ENCODE data around the gene NUFIP1. TPM values are rescaled to one million over a fixed set of nuclear protein-coding genes. Genes with fewer than 3 reads are reported as not detected.

The NUFIP1 gene
- total and polyA plus RNA-seq, 2 donors (not counting 3 experiments of a cell fraction or from before 2014, with no cell fraction given), result 1.4 to 6.9 TPM

DNA sequence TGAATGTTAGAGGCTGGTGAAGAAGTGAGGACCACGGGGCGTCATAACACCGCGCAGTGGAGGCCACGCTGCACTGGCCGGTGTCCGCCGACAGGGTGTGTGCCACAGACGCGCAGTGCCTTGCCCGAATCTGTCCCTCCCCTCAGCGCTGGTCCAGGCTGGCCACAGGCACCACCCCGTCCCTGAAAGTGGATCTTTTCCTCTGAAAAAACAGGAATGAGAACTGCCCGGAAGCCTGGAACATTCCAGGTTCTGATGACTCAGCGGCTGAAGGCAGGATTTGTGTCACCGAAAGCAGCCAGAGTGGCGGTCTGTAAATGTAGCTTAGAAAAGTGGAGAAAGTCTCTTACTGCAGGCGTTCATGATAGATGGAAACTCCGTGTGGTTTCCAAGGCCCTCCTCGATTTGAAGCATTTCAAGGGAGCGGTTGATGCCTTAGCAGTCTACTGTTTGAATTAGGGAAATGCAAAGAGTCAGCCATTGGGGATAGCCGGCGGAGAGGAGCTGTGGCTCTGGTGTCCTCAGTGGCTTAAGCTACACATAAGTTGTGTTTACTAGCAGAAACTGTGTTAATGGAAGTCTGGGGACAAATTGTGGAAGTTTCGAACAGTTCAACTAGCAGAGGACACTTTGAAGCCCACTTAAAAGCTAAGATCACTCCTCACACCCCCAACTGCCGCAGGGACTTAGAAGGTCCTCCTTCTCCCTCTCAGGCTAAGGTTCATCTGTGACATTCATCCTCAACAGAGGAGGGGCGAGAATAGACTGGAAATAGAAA lies 70.8 kb downstream of the NUFIP1 start:
- Histone ChIP-seq H3K79me2 (ENCODE audit: control insufficient read depth, insufficient read depth, low read length) (no peaks in the 10 kb centered on the region), H3K27ac (ENCODE audit: insufficient read depth, low read depth, low read length) (peak overlapping the region; percentile 95), H2AFZ (ENCODE audit: low read depth, low read length) (peak overlapping the region; percentile 61), H3K9me3 (replicated peaks; ENCODE audit: control insufficient read depth, insufficient read depth, low read length) (no peaks in the 10 kb centered on the region), H3K4me3 (replicated peaks in 1 of 3; ENCODE audit: insufficient read depth in 1 of 3, low read depth in 1 of 3, low read length in 3 of 3) (peak overlapping the region in 2 of 3 experiments; percentile 38 to 66), H3K4me1 (ENCODE audit: control insufficient read depth, extremely low read depth, insufficient read depth, low read length) (peaks cover 30% of the 10 kb centered on the region), H3K36me3 (ENCODE audit: control insufficient read depth in 2 of 2, extremely low read depth in 1 of 2, insufficient read depth in 2 of 2, low read length in 2 of 2) (no peaks in the 10 kb centered on the region), H3K9me1 (replicated peaks; ENCODE audit: control insufficient read depth, extremely low read depth, insufficient read depth, low read length) (no peaks in the 10 kb centered on the region), H3K9ac (replicated peaks; ENCODE audit: extremely low read depth, insufficient read depth, low read length) (peak overlapping the region; percentile 86), H4K20me1 (replicated peaks; ENCODE audit: control insufficient read depth, extremely low read depth, insufficient read depth, low read length) (no peaks in the 10 kb centered on the region), H3K27me3 (ENCODE audit: control insufficient read depth in 2 of 2, insufficient read depth in 2 of 2, low read length in 2 of 2) (no peaks in the 10 kb centered on the region), H3K4me2 (ENCODE audit: insufficient read depth, low read length) (peak overlapping the region; percentile 77)
- TSS peak; percentile 96 for BruUV-seq (replicated peaks)
- ChIA-PET POLR2A (interaction anchor here (1.2 kb wide), 1 partner anchor 15 kb away, joined by 8 read pairs; no protein-coding TSS in a partner anchor), CTCF (interaction anchor here (0.7 to 4.2 kb wide), 17 partner anchors 10 to 445 kb away, joined by 3 to 34 read pairs (median 4); no protein-coding TSS in a partner anchor)
- FAIRE-seq, result no peak
- intact Hi-C loops (cut with micrococcal nuclease) (loop anchor here (1.0 to 5.0 kb wide), 6 partner anchors 15 to 435 kb away; no protein-coding TSS in a partner anchor), dilution Hi-C loops (cut with MboI; ENCODE audit: extremely low pct_ligation_motif_present, low sequenced_read_pairs) (no loop called here)
- peak; percentile 95 for DNase-seq (ENCODE audit: low read depth, low spot score)
- no peak for TF ChIP-seq EZH2 (IDR thresholded peaks at IDR 0.05; ENCODE audit: borderline replicate concordance, low read depth, low read length, severe bottlenecking)
- TF ChIP-seq FOS (IDR thresholded peaks at IDR 0.05; ENCODE audit: borderline replicate concordance, insufficient read depth, low read length), result peak; percentile 81
- TF ChIP-seq GATA2 (IDR thresholded peaks at IDR 0.05; ENCODE audit: insufficient read depth, insufficient read length, low read depth, low read length), result no peak
- no peak for TF ChIP-seq POLR2A (IDR thresholded peaks at IDR 0.05; ENCODE audit: low read depth, low read length)
- peak; percentile 67 for TF ChIP-seq JUN (IDR thresholded peaks at IDR 0.05; ENCODE audit: borderline replicate concordance, insufficient read depth, insufficient read length, low read depth)
- TF ChIP-seq POLR2AphosphoS5 (IDR thresholded peaks at IDR 0.05; ENCODE audit: insufficient read depth, low read depth, low read length), result peak; percentile 35
- TF ChIP-seq, protein P1, sequence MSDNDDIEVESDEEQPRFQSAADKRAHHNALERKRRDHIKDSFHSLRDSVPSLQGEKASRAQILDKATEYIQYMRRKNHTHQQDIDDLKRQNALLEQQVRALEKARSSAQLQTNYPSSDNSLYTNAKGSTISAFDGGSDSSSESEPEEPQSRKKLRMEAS (IDR thresholded peaks at IDR 0.05; ENCODE audit: insufficient read depth, insufficient read length), result no peak
- TF ChIP-seq, protein P2, sequence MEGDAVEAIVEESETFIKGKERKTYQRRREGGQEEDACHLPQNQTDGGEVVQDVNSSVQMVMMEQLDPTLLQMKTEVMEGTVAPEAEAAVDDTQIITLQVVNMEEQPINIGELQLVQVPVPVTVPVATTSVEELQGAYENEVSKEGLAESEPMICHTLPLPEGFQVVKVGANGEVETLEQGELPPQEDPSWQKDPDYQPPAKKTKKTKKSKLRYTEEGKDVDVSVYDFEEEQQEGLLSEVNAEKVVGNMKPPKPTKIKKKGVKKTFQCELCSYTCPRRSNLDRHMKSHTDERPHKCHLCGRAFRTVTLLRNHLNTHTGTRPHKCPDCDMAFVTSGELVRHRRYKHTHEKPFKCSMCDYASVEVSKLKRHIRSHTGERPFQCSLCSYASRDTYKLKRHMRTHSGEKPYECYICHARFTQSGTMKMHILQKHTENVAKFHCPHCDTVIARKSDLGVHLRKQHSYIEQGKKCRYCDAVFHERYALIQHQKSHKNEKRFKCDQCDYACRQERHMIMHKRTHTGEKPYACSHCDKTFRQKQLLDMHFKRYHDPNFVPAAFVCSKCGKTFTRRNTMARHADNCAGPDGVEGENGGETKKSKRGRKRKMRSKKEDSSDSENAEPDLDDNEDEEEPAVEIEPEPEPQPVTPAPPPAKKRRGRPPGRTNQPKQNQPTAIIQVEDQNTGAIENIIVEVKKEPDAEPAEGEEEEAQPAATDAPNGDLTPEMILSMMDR (IDR thresholded peaks at IDR 0.05; ENCODE audit: extremely low read depth in 1 of 2, insufficient read depth in 1 of 2, low read depth in 1 of 2, low read length in 2 of 2), result peak; percentile 87 to 90
- TF ChIP-seq MYC (IDR thresholded peaks at IDR 0.05; ENCODE audit: low read depth, low read length), result peak; percentile 69

Measured in endothelial cell of umbilical vein (primary cell).